SK-N-SH (cell line): ENCODE results near the gene C13orf42. TPM values are rescaled to one million over a fixed set of nuclear protein-coding genes. Genes with fewer than 3 reads are reported as not detected.

ENCODE experiments used
- CTCF ChIA-PET: fragments of 300-600, 350-600 bp; formaldehyde crosslinking; extraction: SDS; loops from one replicate; lab custom pipeline; 2021; lab: Yijun Ruan, JAX
- POLR2A ChIA-PET: fragments of 350-600 bp; sonication (Branson Sonifier 250); formaldehyde crosslinking; extraction: SDS; loops from one replicate; lab custom pipeline; 2020; ENCODE audit warnings: antibody characterized with exemption, inconsistent platforms; lab: Yijun Ruan, JAX
- DNase-seq: peaks from one replicate; pipeline ENCODE4 v3.0.0; 2012
- H2AFZ ChIP-seq: fragments of 200-600 bp; sonication (generic); 2 replicates; pipeline ENCODE4 v1.8.1; 2016; ENCODE audit warnings: antibody characterized with exemption, mild to moderate bottlenecking, low read depth
- H3F3A ChIP-seq: fragments of 200-600 bp; sonication (generic); replicated peaks from 2 replicates; pipeline ENCODE3; 2016; ENCODE audit warnings: antibody characterized with exemption, mild to moderate bottlenecking; ENCODE audit not compliant: insufficient read depth
- H3K27ac ChIP-seq, 2 experiments: fragments of 200-500 bp in 1 of 2; fragments of 200-600 bp in 1 of 2; sonication (Bioruptor generic) in 1 of 2; sonication (generic), shearing (Covaris generic) in 1 of 2; 2 replicates each; pipeline versions ENCODE4 v1.5.1 to v1.6.1; 2014 to 2016; ENCODE audit warnings: low read depth in 2 of 2, inconsistent platforms in 1 of 2, low read length in 1 of 2, mild to moderate bottlenecking in 1 of 2, mixed read lengths in 1 of 2
- H3K27me3 ChIP-seq: fragments of 200-600 bp; sonication (generic), shearing (Covaris generic); 2 replicates; pipeline ENCODE4 v1.6.1; 2016; ENCODE audit warnings: mixed run types; ENCODE audit not compliant: insufficient read depth
- H3K36me3 ChIP-seq, 2 experiments: fragments of 200-500 bp in 1 of 2; fragments of 200-600 bp in 1 of 2; sonication (Bioruptor generic) in 1 of 2; sonication (generic) in 1 of 2; replicated peaks in 1 of 2; 2 replicates each; pipeline versions ENCODE3 to v1.5.1; 2014 to 2016; ENCODE audit warnings: low read length in 1 of 2, mild to moderate bottlenecking in 1 of 2; ENCODE audit not compliant: insufficient read depth in 2 of 2, control insufficient read depth in 1 of 2
- H3K4me1 ChIP-seq, 2 experiments: fragments of 200-500 bp in 1 of 2; fragments of 200-600 bp in 1 of 2; sonication (Bioruptor generic) in 1 of 2; sonication (generic), shearing (Covaris generic) in 1 of 2; 2 replicates each; pipeline versions ENCODE4 v1.5.1 to v1.6.1; 2014 to 2016; ENCODE audit warnings: low read depth in 1 of 2, low read length in 1 of 2, mixed run types in 1 of 2; ENCODE audit not compliant: insufficient read depth in 2 of 2, control insufficient read depth in 1 of 2
- H3K4me2 ChIP-seq: fragments of 200-600 bp; sonication (generic), shearing (Covaris generic); 2 replicates; pipeline ENCODE4 v1.6.1; 2017; ENCODE audit warnings: mixed run types
- H3K4me3 ChIP-seq, 2 experiments: fragments of 200-500 bp in 1 of 2; fragments of 200-600 bp in 1 of 2; sonication (Bioruptor generic) in 1 of 2; sonication (generic), shearing (Covaris generic) in 1 of 2; 2 replicates each; pipeline versions ENCODE4 v1.5.1 to v1.8.1; 2014 to 2016; ENCODE audit warnings: low read depth in 2 of 2, inconsistent platforms in 1 of 2, low read length in 1 of 2, mild to moderate bottlenecking in 1 of 2, mixed read lengths in 1 of 2, moderate library complexity in 1 of 2
- H3K79me2 ChIP-seq: fragments of 200-600 bp; sonication (generic); 2 replicates; pipeline ENCODE4 v1.8.1; 2017; ENCODE audit warnings: mild to moderate bottlenecking; ENCODE audit not compliant: insufficient read depth
- H3K9ac ChIP-seq: fragments of 200-600 bp; sonication (generic); 2 replicates; pipeline ENCODE4 v1.6.1; 2017; ENCODE audit warnings: mixed run types
- H3K9me2 ChIP-seq: fragments of 200-600 bp; sonication (generic); 2 replicates; pipeline ENCODE4 v1.6.1; 2017; ENCODE audit warnings: mixed run types
- H3K9me3 ChIP-seq: fragments of 200-600 bp; sonication (generic); 2 replicates; pipeline ENCODE4 v1.6.1; 2017; ENCODE audit warnings: mixed run types, mild to moderate bottlenecking, moderate library complexity
- H4K20me1 ChIP-seq: fragments of 200-600 bp; sonication (generic); 2 replicates; pipeline ENCODE4 v1.6.1; 2017; ENCODE audit warnings: mild to moderate bottlenecking, mixed run types; ENCODE audit not compliant: insufficient read depth
- CHD2 ChIP-seq: fragments of 150-350 bp; IDR thresholded peaks from 2 replicates; pipeline ENCODE4 v1.6.1; 2018; ENCODE audit warnings: low read length; ENCODE audit not compliant: partially characterized antibody
- CTCF ChIP-seq: fragments of 200-600 bp; sonication (generic); IDR thresholded peaks from 2 replicates; pipeline ENCODE4 v1.6.1; 2017; ENCODE audit warnings: antibody characterized with exemption, mild to moderate bottlenecking, moderate library complexity
- EP300 ChIP-seq, 2 experiments: IDR thresholded peaks; 2 replicates each; pipeline versions ENCODE4 v1.4.0 to v1.6.1; 2012; ENCODE audit warnings: borderline replicate concordance in 1 of 2, low read depth in 1 of 2, low read length in 1 of 2
- FOSL2 ChIP-seq: IDR thresholded peaks from 2 replicates; pipeline ENCODE4 v1.4.0; 2012; ENCODE audit warnings: low read depth, mild to moderate bottlenecking, moderate library complexity, borderline replicate concordance
- FOXM1 ChIP-seq: IDR thresholded peaks from 2 replicates; pipeline ENCODE4 v1.4.0; 2012; ENCODE audit warnings: low read depth, mild to moderate bottlenecking
- GATA2 ChIP-seq: sonication (generic); formaldehyde crosslinking; IDR thresholded peaks from 2 replicates; pipeline ENCODE4 v1.5.0; 2020; ENCODE audit warnings: mild to moderate bottlenecking, missing genetic modification reagents
- IRF3 ChIP-seq: fragments of 150-350 bp; IDR thresholded peaks from 2 replicates; pipeline ENCODE4 v1.6.1; 2016; ENCODE audit warnings: mild to moderate bottlenecking, low read depth, low read length
- JUND ChIP-seq: IDR thresholded peaks from 2 replicates; pipeline ENCODE4 v1.4.0; 2012
- MXI1 ChIP-seq: IDR thresholded peaks from 2 replicates; pipeline ENCODE4 v1.6.1; 2012; ENCODE audit warnings: mild to moderate bottlenecking, low read depth, low read length, improper control_type of control experiment
- NFIC ChIP-seq: IDR thresholded peaks from 2 replicates; pipeline ENCODE4 v1.4.0; 2012; ENCODE audit warnings: borderline replicate concordance
- NRF1 ChIP-seq: IDR thresholded peaks from 2 replicates; pipeline ENCODE4 v1.6.1; 2012; ENCODE audit warnings: low read depth, mild to moderate bottlenecking, low read length
- PBX3 ChIP-seq: IDR thresholded peaks from 2 replicates; pipeline ENCODE4; 2012
- RFX5 ChIP-seq: IDR thresholded peaks from 2 replicates; pipeline ENCODE4 v1.6.1; 2012; ENCODE audit warnings: mild to moderate bottlenecking, improper control_type of control experiment, low read length
- SIN3A ChIP-seq: IDR thresholded peaks from 2 replicates; pipeline ENCODE4 v1.6.1; 2012; ENCODE audit warnings: low read depth, mild to moderate bottlenecking, low read length, moderate library complexity, borderline replicate concordance
- SMC3 ChIP-seq: IDR thresholded peaks from 2 replicates; pipeline ENCODE4 v1.6.1; 2012; ENCODE audit warnings: low read depth, low read length, improper control_type of control experiment
- TAF1 ChIP-seq: IDR thresholded peaks from 2 replicates; pipeline ENCODE4 v1.6.1; 2012; ENCODE audit warnings: low read depth, mild to moderate bottlenecking, low read length, moderate library complexity, borderline replicate concordance
- TCF12 ChIP-seq: IDR thresholded peaks from 2 replicates; pipeline ENCODE4 v1.4.0; 2012
- USF2 ChIP-seq: fragments of 150-350 bp; IDR thresholded peaks from 2 replicates; pipeline ENCODE4 v1.6.1; 2017; ENCODE audit warnings: antibody characterized with exemption, low read length, low read depth, borderline replicate concordance
- ZBTB33 ChIP-seq: IDR thresholded peaks from 2 replicates; pipeline ENCODE4 v1.4.0; 2012; ENCODE audit warnings: low read depth, borderline replicate concordance
- WGBS: methylation state at CpG from one replicate; pipeline ENCODE4 v1.1.6; 2017; ENCODE audit warnings: low lambda C conversion rate; 5-methylcytosine and 5-hydroxymethylcytosine counted together
- polyA plus RNA-seq, 3 experiments: library from polyadenylated mRNA; depleted of rRNA; stranded (reverse); fragments of >200 nt; gene quantifications; 2 replicates each; pipeline ENCODE4 v1.2.3, GENCODE V29; 2012

Gene C13orf42
- polyA plus RNA-seq, 1 of the 3 experiments (the other 2 are of a cell fraction), result not detected

GRCh38 chr13:51113186-51113881, 2.3 kb upstream of the C13orf42 start:
- Histone ChIP-seq H3K27me3 (no peaks in the 10 kb centered on the region; the same call in 1 of the 2 replicates), H3K9ac (no peak overlapping the region), H3K36me3 (no peaks in the 10 kb centered on the region), H3K4me3 (no peak overlapping the region), H3K79me2 (no peaks in the 10 kb centered on the region), H3K27ac (no peak overlapping the region), H3K9me2 (no peaks in the 10 kb centered on the region), H4K20me1 (no peaks in the 10 kb centered on the region), H2AFZ (no peak overlapping the region), H3K4me2 (no peak overlapping the region), H3K4me1 (no peaks in the 10 kb centered on the region), H3K9me3 (no peaks in the 10 kb centered on the region), H3F3A (no peaks in the 10 kb centered on the region)
- WGBS, result 56% methylated on average over 12 of the region's 12 CpGs
- TF ChIP-seq ZBTB33 (no peak), CHD2 (no peak), JUND (no peak), RFX5 (no peak), FOXM1 (no peak), CTCF (no peak), GATA2 (CRISPR knock-in tag) (no peak)
- ChIA-PET CTCF (interaction anchor here (0.9 to 9.9 kb wide), 5 partner anchors 8 to 175 kb away, joined by 3 to 65 read pairs (median 3); no protein-coding TSS in a partner anchor), POLR2A (no interaction called here)
- no peak for DNase-seq

- ChIA-PET POLR2A (no interaction called here), CTCF (interaction anchor here (0.9 to 9.9 kb wide), 3 partner anchors 8 to 174 kb away, joined by 3 to 65 read pairs (median 4); no protein-coding TSS in a partner anchor)
- Histone ChIP-seq H3K27me3 (no peaks in the 10 kb centered on the region; the same call in 1 of the 2 replicates), H3K9me3 (no peaks in the 10 kb centered on the region), H4K20me1 (no peaks in the 10 kb centered on the region), H3K4me2 (no peak overlapping the region), H3F3A (no peaks in the 10 kb centered on the region), H3K79me2 (no peaks in the 10 kb centered on the region), H3K9ac (no peak overlapping the region), H3K36me3 (no peaks in the 10 kb centered on the region), H2AFZ (no peak overlapping the region), H3K4me1 (no peaks in the 10 kb centered on the region), H3K4me3 (no peak overlapping the region), H3K9me2 (no peaks in the 10 kb centered on the region), H3K27ac (no peak overlapping the region)
- 44% methylated on average over 5 of the region's 5 CpGs for WGBS
- TF ChIP-seq TAF1, result no peak
- no peak for TF ChIP-seq RFX5
- TF ChIP-seq FOSL2, result no peak
- no peak for TF ChIP-seq USF2
- TF ChIP-seq SIN3A, result no peak
- TF ChIP-seq SMC3, result no peak
- no peak for TF ChIP-seq NFIC
- TF ChIP-seq EP300 (IDR thresholded peaks at IDR 0.05; ENCODE audit: borderline replicate concordance in 1 of 2, low read depth in 1 of 2, low read length in 1 of 2), result no peak
- TF ChIP-seq PBX3, result no peak
- no peak for TF ChIP-seq NRF1
- TF ChIP-seq TCF12, result no peak
- no peak for TF ChIP-seq MXI1
- TF ChIP-seq IRF3, result no peak
- no peak for DNase-seq
These were observed 1.7 kb upstream of the C13orf42 start for GRCh38 chr13:51112771-51113170.
